Urinary bladder (tissue), 4 donors: ENCODE measurements around the gene PLPPR3. TPM values are rescaled to one million over a fixed set of nuclear protein-coding genes. Genes with fewer than 3 reads are reported as not detected.
"Not testable (repeated sequence)": the region's sequence is repeated elsewhere in the genome, so short reads cannot be mapped to it uniquely, and the experiment has no call there.

Source experiments
- DNase-seq: peaks from one replicate; pipeline ENCODE4 v3.0.0-alpha.2; 2015; ENCODE audit errors: extremely low spot score
- H3K27ac ChIP-seq: one replicate; pipeline ENCODE4 v1.5.1; 2013; ENCODE audit warnings: low read depth, mild to moderate bottlenecking, moderate library complexity
- H3K36me3 ChIP-seq: one replicate; pipeline ENCODE4 v1.6.1; 2013; ENCODE audit warnings: mild to moderate bottlenecking, moderate library complexity; ENCODE audit not compliant: insufficient read depth
- H3K4me1 ChIP-seq: one replicate; pipeline ENCODE4 v1.6.1; 2013; ENCODE audit warnings: mild to moderate bottlenecking, moderate library complexity; ENCODE audit not compliant: insufficient read depth
- H3K4me3 ChIP-seq: one replicate; pipeline ENCODE4 v1.5.1; 2013; ENCODE audit warnings: low read depth, low read length
- WGBS: extraction: QIAGEN DNeasy Blood & Tissue Kit; methylation state at CpG from one replicate; pipeline ENCODE4 v1.1.7; 2013; 5-methylcytosine and 5-hydroxymethylcytosine counted together
- polyA plus RNA-seq: library from polyadenylated mRNA; stranded (reverse); fragments of 200-250 nt; gene quantifications from one replicate; pipeline ENCODE4 v1.2.3, GENCODE V29; 2013
- total RNA-seq: library from RNA; depleted of rRNA; stranded (reverse); fragments of >200 nt; gene quantifications from one replicate; pipeline ENCODE4 v1.2.3, GENCODE V29; 2014
- donor health status: healthy with polysubstance abuse.
- donor health status: healthy.

Gene PLPPR3
- total and polyA plus RNA-seq, 2 donors = 0.03 to 2.1 TPM

- DNase-seq = no peak
- no peak overlapping the region for H3K4me3 ChIP-seq
- H3K27ac ChIP-seq = no peak overlapping the region
- 48% methylated on average over 12 of the region's 12 CpGs for WGBS
- H3K36me3 ChIP-seq = no peaks in the 10 kb centered on the region
- peaks cover 4% of the 10 kb centered on the region for H3K4me1 ChIP-seq
Observed at GRCh38 chr19:848386-848921, 26.7 kb upstream of the PLPPR3 start.

- Histone ChIP-seq H3K4me1 (peaks cover 2% of the 10 kb centered on the region), H3K27ac (no peak overlapping the region), H3K4me3 (no peak overlapping the region), H3K36me3 (no peaks in the 10 kb centered on the region)
- DNase-seq = no peak
- 79% methylated on average over 37 of the region's 37 CpGs for WGBS
Observed at GRCh38 chr19:845707-846521, 24.2 kb upstream of the PLPPR3 start.

- DNase-seq = no peak
- Histone ChIP-seq H3K27ac (no peak overlapping the region), H3K4me3 (no peak overlapping the region), H3K4me1 (peaks cover 2% of the 10 kb centered on the region), H3K36me3 (no peaks in the 10 kb centered on the region)
- WGBS = 48% methylated on average over 11 of the region's 11 CpGs
Observed at GRCh38 chr19:844546-844971, 22.8 kb upstream of the PLPPR3 start.

- peak overlapping the region; percentile 2 for H3K4me3 ChIP-seq
- 41% methylated on average over 70 of the region's 70 CpGs for WGBS
- H3K4me1 ChIP-seq = peaks cover 2% of the 10 kb centered on the region
- no peak overlapping the region for H3K27ac ChIP-seq
- no peak for DNase-seq
- no peaks in the 10 kb centered on the region for H3K36me3 ChIP-seq
Observed at GRCh38 chr19:843836-844545, 22.2 kb upstream of the PLPPR3 start.

- Histone ChIP-seq H3K4me1 (peaks cover 2% of the 10 kb centered on the region), H3K27ac (no peak overlapping the region), H3K4me3 (peak overlapping the region; percentile 2), H3K36me3 (no peaks in the 10 kb centered on the region)
- WGBS = 5% methylated on average over 46 of the region's 46 CpGs
- no peak for DNase-seq
Observed at GRCh38 chr19:843180-843835, 21.6 kb upstream of the PLPPR3 start.

GRCh38 chr19:842802-843179 lies 21.0 kb upstream of the PLPPR3 start:
- H3K4me3 ChIP-seq, DNase-seq: not testable (repeated sequence)
- 82% methylated on average over 7 of the region's 7 CpGs for WGBS

GRCh38 chr19:840519-841206 lies 18.9 kb upstream of the PLPPR3 start, which contains the start of gene PRTN3:
TSS of gene PRTN3 (plus strand) at chr19:840999. CDS start at chr19:841009, 10 bp downstream.
- WGBS = 74% methylated on average over 24 of the region's 24 CpGs
- H3K36me3 ChIP-seq = no peaks in the 10 kb centered on the region
- H3K27ac ChIP-seq = no peak within 1 kb of the TSS
- H3K4me1 ChIP-seq = peaks cover 2% of the 10 kb centered on the region
- DNase-seq = no peak
- no peak within 1 kb of the TSS for H3K4me3 ChIP-seq

More at GRCh38 chr19:842802-843179, 21.0 kb upstream of the PLPPR3 start:
- H3K36me3 ChIP-seq, H3K4me1 ChIP-seq, H3K27ac ChIP-seq: not testable (repeated sequence)

- Histone ChIP-seq H3K4me1 (no peaks in the 10 kb centered on the region), H3K36me3 (no peaks in the 10 kb centered on the region), H3K4me3 (no peak overlapping the region), H3K27ac (no peak overlapping the region)
- no peak for DNase-seq
- WGBS = 63% methylated on average over 36 of the region's 36 CpGs
Observed at GRCh38 chr19:835210-835810, 13.6 kb upstream of the PLPPR3 start.

- Histone ChIP-seq H3K36me3 (no peaks in the 10 kb centered on the region), H3K4me3 (no peak overlapping the region), H3K4me1 (no peaks in the 10 kb centered on the region), H3K27ac (no peak overlapping the region)
- WGBS = 68% methylated on average over 24 of the region's 24 CpGs
- DNase-seq = no peak
Observed at GRCh38 chr19:834216-834615, 12.5 kb upstream of the PLPPR3 start.

- Histone ChIP-seq H3K4me1 (no peaks in the 10 kb centered on the region), H3K36me3 (no peaks in the 10 kb centered on the region), H3K27ac (no peak overlapping the region), H3K4me3 (no peak overlapping the region)
- WGBS = 63% methylated on average over 38 of the region's 38 CpGs
- no peak for DNase-seq
Observed at GRCh38 chr19:831407-832369, 9.9 kb upstream of the PLPPR3 start.

GRCh38 chr19:829129-829758 lies 7.5 kb upstream of the PLPPR3 start:
- no peaks in the 10 kb centered on the region for H3K4me1 ChIP-seq
- H3K27ac ChIP-seq = no peak overlapping the region
- no peak overlapping the region for H3K4me3 ChIP-seq
- no peaks in the 10 kb centered on the region for H3K36me3 ChIP-seq
- no peak for DNase-seq
- WGBS = 71% methylated on average over 18 of the region's 18 CpGs
